NB4 (cell line): ENCODE results near the gene APAF1.

ENCODE experiments used
- DNase-seq: peaks from one replicate; pipeline ENCODE4 v3.0.0; 2010; ENCODE audit warnings: low read depth
- H3K4me3 ChIP-seq: one replicate; pipeline ENCODE4 v1.5.1; 2011; ENCODE audit warnings: mild to moderate bottlenecking, low read depth, low read length, moderate library complexity
- MYC ChIP-seq: IDR thresholded peaks from 2 replicates; pipeline ENCODE4 v1.6.1; 2011; ENCODE audit warnings: low read depth, low read length
- POLR2A ChIP-seq: IDR thresholded peaks from 2 replicates; pipeline ENCODE4 v1.6.1; 2011; ENCODE audit warnings: mild to moderate bottlenecking; ENCODE audit not compliant: insufficient read length; ENCODE audit errors: extremely low read depth
- TF ChIP-seq, protein P1 (sequence below): IDR thresholded peaks from 2 replicates; pipeline ENCODE4 v1.6.1; 2011; ENCODE audit warnings: low read depth, low read length
- TF ChIP-seq, protein P2 (sequence below): IDR thresholded peaks from one replicate; pipeline ENCODE4 v1.5.1; 2012; ENCODE audit warnings: low read depth, low read length

APAF1 gene

DNA sequence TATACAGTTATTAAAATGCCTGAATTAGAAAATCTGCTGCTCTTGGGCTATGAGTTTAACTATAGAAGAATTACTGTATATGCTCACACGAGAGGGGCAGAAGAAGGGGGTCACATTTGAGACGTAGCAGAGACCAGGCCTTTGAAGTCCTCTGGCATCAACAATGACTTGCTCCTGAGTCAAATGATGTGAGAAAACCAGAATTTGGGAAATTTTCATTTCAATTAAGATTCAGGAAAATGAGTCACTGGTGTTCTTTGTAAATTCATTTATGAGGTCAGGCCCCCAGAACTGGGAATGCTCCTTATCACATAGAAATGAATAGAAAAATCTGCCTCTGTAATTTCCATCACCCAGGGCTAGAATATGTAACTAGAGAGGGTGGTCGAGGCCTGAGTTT is 92.9 kb downstream of the APAF1 start:
- no peak overlapping the region for H3K4me3 ChIP-seq
- TF ChIP-seq, protein P1, sequence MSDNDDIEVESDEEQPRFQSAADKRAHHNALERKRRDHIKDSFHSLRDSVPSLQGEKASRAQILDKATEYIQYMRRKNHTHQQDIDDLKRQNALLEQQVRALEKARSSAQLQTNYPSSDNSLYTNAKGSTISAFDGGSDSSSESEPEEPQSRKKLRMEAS, result no peak
- TF ChIP-seq MYC (no peak), POLR2A (no peak)
- TF ChIP-seq, protein P2, sequence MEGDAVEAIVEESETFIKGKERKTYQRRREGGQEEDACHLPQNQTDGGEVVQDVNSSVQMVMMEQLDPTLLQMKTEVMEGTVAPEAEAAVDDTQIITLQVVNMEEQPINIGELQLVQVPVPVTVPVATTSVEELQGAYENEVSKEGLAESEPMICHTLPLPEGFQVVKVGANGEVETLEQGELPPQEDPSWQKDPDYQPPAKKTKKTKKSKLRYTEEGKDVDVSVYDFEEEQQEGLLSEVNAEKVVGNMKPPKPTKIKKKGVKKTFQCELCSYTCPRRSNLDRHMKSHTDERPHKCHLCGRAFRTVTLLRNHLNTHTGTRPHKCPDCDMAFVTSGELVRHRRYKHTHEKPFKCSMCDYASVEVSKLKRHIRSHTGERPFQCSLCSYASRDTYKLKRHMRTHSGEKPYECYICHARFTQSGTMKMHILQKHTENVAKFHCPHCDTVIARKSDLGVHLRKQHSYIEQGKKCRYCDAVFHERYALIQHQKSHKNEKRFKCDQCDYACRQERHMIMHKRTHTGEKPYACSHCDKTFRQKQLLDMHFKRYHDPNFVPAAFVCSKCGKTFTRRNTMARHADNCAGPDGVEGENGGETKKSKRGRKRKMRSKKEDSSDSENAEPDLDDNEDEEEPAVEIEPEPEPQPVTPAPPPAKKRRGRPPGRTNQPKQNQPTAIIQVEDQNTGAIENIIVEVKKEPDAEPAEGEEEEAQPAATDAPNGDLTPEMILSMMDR, result no peak
- no peak for DNase-seq

DNA sequence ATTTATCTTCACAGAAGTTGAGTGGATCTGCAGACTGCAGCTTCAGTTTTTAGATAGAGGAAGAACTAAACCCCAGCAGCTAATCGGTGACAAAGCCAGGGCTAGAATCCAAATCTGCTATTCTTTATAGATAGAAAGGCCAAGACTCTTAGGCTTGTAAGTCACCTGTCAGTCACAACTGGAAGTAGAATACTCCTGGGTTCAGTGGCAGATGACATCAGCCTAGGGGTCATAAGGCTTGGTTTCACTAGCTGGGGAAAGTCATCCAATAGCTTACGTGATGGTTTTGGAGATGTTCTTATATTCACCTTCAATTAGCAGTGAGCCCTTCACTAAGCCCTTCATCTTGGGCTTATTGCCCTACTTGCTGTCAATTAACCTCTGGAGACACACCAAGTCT is 93.4 kb downstream of the APAF1 start:
- TF ChIP-seq, protein P2, result no peak
- TF ChIP-seq, protein P1, result no peak
- TF ChIP-seq MYC (no peak), POLR2A (no peak)
- no peak overlapping the region for H3K4me3 ChIP-seq
- no peak for DNase-seq

DNA sequence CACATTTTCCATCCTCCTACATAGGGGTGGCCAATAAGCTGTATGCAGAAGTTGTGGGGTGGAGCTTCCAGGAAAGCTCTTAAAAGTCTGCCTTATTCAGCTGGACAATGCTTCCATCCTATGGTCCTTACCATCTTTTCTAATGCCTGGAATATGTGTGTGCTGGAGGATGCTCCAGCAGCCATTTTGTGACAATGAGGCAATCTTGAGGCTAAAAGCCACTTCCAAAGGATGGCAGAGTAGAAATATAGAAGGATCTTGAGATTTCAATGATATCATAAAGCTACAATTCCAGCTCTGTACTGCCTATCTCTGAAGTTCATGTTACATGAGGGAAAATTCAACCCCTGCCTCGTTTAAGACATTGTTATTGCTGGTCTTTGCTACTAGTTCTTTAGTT is 95.7 kb downstream of the APAF1 start:
- TF ChIP-seq, protein P2, result no peak
- TF ChIP-seq MYC, result no peak
- TF ChIP-seq POLR2A, result no peak
- TF ChIP-seq, protein P1, result no peak
- no peak for DNase-seq
- no peak overlapping the region for H3K4me3 ChIP-seq

DNA sequence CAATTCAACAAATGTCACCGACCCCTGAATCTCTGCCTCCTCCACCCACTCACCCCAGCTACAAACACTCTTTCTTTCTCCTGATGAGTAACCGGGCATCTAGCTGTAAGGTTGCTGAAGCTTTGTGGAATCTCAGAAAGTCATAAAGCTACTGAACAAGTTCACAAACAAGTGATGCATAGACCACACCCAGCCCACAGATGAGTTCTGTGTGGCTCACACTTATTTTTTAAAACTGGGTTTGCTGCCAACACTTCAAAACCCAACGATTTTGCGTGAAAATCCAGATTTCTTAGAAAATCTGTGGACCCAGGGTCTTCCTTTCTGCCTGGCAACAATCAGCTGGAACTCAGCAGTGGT is 96.1 kb downstream of the APAF1 start:
- TF ChIP-seq POLR2A, result no peak
- TF ChIP-seq, protein P1, result no peak
- no peak for DNase-seq
- H3K4me3 ChIP-seq, result no peak overlapping the region

DNA sequence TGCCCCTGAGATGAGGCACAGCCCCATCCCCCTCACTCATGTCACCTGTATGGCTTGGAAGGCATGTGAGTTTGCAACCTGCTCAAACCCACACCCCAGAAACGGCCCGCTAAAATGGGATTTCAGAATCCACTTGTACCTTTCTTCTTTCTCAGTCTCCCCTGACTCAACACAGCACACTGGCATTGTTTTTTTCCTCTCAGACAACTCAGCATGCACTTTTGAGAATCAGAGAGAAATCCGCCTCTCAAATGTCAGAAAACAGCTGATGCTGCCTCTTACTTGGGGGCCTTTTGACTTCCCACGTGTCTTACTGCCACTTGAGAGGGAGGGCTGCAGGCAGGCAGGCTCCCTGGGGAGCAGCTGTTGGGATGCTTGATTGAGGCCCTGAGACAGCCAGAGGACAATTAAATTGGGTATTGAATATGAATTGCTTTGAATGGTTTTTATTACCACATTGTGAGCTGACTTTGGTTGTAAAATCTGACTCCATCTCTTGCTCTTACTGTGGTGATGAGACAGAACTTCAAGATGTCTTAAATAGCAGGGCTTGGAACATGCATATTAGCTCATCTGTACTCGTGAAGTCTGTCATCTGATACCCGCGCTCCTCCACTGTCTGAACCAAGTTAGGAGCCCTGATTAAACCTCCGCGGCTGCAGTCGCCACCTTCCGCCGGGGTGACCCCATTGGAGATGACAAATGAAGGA is 96.6 kb downstream of the APAF1 start:
- no peak overlapping the region for H3K4me3 ChIP-seq
- no peak for DNase-seq
- TF ChIP-seq, protein P2, result no peak
- TF ChIP-seq MYC (no peak), POLR2A (no peak)
- TF ChIP-seq, protein P1, result no peak

DNA sequence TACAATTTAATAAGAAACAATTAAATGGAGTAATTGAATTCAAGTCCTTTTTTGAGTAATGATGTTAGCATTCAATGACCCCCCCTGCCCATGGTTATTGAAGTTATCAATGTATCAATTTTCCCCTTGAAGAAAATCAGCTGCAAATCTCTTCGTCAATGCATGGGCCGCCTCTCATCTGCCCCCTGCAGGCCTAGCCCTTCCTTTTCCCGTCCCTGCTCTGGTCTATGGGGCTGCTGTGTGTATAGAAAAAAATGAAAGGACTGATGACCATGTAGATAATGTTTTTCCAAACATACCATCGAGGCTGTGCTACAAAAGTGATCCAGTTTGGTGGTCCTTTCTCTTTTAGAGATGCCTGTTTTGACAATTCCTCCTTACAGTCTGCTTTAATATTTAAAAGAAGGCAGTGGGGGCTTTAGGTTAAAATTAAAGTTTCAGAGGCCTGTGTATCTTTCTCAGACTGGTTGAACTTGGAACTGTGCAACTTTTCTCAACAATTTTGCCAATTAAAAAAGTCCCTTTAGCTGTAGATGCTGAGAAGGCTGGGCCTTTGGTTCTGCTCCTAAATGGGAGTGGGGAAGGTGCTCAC is 98.4 kb downstream of the APAF1 start:
- no peak overlapping the region for H3K4me3 ChIP-seq
- TF ChIP-seq, protein P1, result no peak
- TF ChIP-seq, protein P2, result peak; percentile 99
- peak; percentile 48 for DNase-seq
